Hepatocyte (in vitro differentiated cells): ENCODE results near the gene C11orf42.

Source experiments
- CTCF ChIP-seq: fragments of 200-600 bp; sonication (generic); IDR thresholded peaks from 2 replicates; pipeline ENCODE4 v1.5.1; 2016; ENCODE audit warnings: antibody characterized with exemption, mild to moderate bottlenecking; ENCODE audit not compliant: poor library complexity
- EZH2 ChIP-seq: fragments of 200-600 bp; sonication (generic); IDR thresholded peaks from 2 replicates; pipeline ENCODE4 v1.6.1; 2016; ENCODE audit warnings: antibody characterized with exemption, mild to moderate bottlenecking, borderline replicate concordance
- EZH2phosphoT487 ChIP-seq: fragments of 200-600 bp; sonication (generic); IDR thresholded peaks from one replicate; pipeline ENCODE4 v1.6.1; 2018; ENCODE audit warnings: antibody characterized with exemption, mild to moderate bottlenecking, low read depth, moderate library complexity; ENCODE audit not compliant: unreplicated experiment, severe bottlenecking

DNA sequence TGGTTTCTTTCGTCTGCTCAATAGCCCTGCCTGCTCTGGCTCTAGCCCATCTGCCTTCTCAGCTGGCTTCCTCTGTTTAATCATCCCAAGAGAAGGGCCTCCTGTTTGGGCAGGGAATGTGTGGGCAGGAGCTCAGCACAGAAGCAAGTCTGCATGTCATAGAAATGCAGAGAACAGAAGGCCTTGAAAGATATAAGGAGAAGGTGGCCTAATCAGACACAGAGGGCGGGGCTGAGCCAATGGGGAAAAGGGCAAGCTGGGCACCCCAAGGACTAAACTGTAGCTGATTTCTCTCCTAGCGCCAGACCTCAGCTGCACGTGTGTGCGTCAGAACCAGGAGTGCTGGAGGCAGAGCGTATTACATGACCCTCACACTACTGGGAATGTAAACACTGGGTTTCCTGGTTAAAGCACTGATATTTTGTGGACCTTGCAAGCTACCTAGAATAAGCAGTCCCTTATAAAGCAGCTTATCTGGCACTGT, 46.7 kb downstream of the C11orf42 start:
- no peak for TF ChIP-seq EZH2phosphoT487
- no peak for TF ChIP-seq EZH2
- TF ChIP-seq CTCF = no peak
